ENCODE measurements around the gene CCDC154.

DNA sequence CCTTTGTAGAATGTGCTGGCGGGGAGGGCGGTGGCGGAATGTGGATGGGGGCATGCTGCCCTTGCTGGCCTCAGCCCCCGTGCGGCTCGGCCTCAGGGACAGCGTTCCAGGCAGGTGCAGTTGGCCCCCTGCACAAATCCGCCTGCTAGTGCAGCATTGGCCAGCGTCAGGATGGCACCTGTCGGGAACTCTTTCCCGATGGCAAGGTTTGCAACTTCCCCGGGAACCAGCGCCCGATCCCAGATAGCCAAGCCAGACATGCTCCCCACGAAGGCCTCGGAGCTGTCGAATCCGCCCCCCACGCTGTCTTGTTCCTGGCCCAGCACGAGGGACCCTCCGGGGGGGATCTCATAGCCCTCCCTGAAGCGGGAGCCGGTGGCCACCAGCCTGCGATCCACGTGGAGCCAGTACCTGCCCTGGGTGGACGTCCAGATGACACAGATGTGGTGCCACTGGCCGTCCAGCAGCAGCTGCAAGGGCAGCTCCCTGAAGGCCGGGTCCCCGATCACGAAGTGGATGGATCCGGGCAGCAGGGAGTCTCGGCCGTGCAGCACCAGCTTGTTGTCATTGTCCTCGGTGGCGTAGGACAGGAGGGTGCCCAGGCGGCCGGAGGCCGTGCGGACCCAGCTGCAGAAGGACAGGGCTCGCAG is 41.6 kb upstream of the CCDC154 start:
- TF ChIP-seq GATA2 (IDR thresholded peaks at IDR 0.05; ENCODE audit: low read depth, low read length) (no peak), GATA3 (IDR thresholded peaks at IDR 0.05; ENCODE audit: low read depth, low read length) (no peak)

Data from SH-SY5Y (cell line).